K562 (cell line): ENCODE data around the gene SOX15. TPM values are rescaled to one million over a fixed set of nuclear protein-coding genes. Genes with fewer than 3 reads are reported as not detected.

Experiments used
- AFF4 ChIP-seq: sonication (generic); formaldehyde crosslinking; IDR thresholded peaks from 2 replicates; pipeline ENCODE4 v1.8.0; 2023; ENCODE audit warnings: mild to moderate bottlenecking, missing genetic modification reagents
- ARID1B ChIP-seq: fragments of 450-650 bp; IDR thresholded peaks from 2 replicates; pipeline ENCODE4 v1.6.1; 2016; ENCODE audit warnings: antibody characterized with exemption, mild to moderate bottlenecking, inconsistent platforms
- DACH1 ChIP-seq: fragments of 450-650 bp; IDR thresholded peaks from 2 replicates; pipeline ENCODE4 v1.6.1; 2018; ENCODE audit not compliant: partially characterized antibody
- E4F1 ChIP-seq: fragments of 250-450 bp; sonication (Bioruptor Pico); IDR thresholded peaks from 2 replicates; pipeline ENCODE4 v1.5.0; 2021; ENCODE audit warnings: mild to moderate bottlenecking, borderline replicate concordance
- ELF1 ChIP-seq: fragments of 200-800 bp; sonication (Bioruptor generic); IDR thresholded peaks from 2 replicates; pipeline ENCODE4 v1.6.1; 2016; ENCODE audit warnings: missing genetic modification characterization, missing compliant biosample characterization
- ELK1 ChIP-seq: sonication (generic); formaldehyde crosslinking; IDR thresholded peaks from 2 replicates; pipeline ENCODE4 v1.8.1; 2022; ENCODE audit warnings: missing genetic modification reagents
- LCOR ChIP-seq: sonication (generic); formaldehyde crosslinking; IDR thresholded peaks from 2 replicates; pipeline ENCODE4 v1.8.0; 2022; ENCODE audit warnings: mild to moderate bottlenecking, missing genetic modification reagents
- MLX ChIP-seq, 2 experiments: fragments of 450-650 bp in 1 of 2; sonication (generic) in 1 of 2; formaldehyde crosslinking; conservative IDR thresholded peaks; 2 replicates each; pipeline versions ENCODE4 v1.4.0 to v1.8.1; 2020 to 2022; ENCODE audit warnings: mild to moderate bottlenecking in 1 of 2, missing genetic modification reagents in 1 of 2
- MTF1 ChIP-seq: fragments of 250-450 bp; sonication (Bioruptor Pico); IDR thresholded peaks from 2 replicates; pipeline ENCODE4 v1.9.0; 2021; ENCODE audit warnings: moderate library complexity, mild to moderate bottlenecking, inconsistent platforms, borderline replicate concordance
- POLR2G ChIP-seq: fragments of 200-400 bp; formaldehyde crosslinking; IDR thresholded peaks from 2 replicates; pipeline ENCODE4 v1.6.1; 2017; ENCODE audit warnings: low read depth, mild to moderate bottlenecking, antibody characterized with exemption, low read length, moderate library complexity
- RBM22 ChIP-seq: fragments of 200-400 bp; formaldehyde crosslinking; IDR thresholded peaks from 2 replicates; pipeline ENCODE4 v1.6.1; 2018; ENCODE audit warnings: low read length, low read depth; ENCODE audit not compliant: poor library complexity, severe bottlenecking
- TCF7 ChIP-seq: sonication (generic); IDR thresholded peaks from 2 replicates; pipeline ENCODE4 v1.6.1; 2016; ENCODE audit warnings: antibody characterized with exemption, borderline replicate concordance
- TFAP4 ChIP-seq: sonication (generic); formaldehyde crosslinking; IDR thresholded peaks from 2 replicates; pipeline ENCODE4 v1.8.0; 2022; ENCODE audit warnings: missing genetic modification reagents, mild to moderate bottlenecking, moderate library complexity, borderline replicate concordance
- ZBED1 ChIP-seq: IDR thresholded peaks from 2 replicates; pipeline ENCODE4 v1.6.1; 2014
- ZBTB26 ChIP-seq: fragments of 450-650 bp; formaldehyde crosslinking; IDR thresholded peaks from 2 replicates; pipeline ENCODE4 v1.4.0; 2022; ENCODE audit warnings: missing genetic modification characterization
- ZC3H4 ChIP-seq: sonication (generic); formaldehyde crosslinking; IDR thresholded peaks from 2 replicates; pipeline ENCODE4 v1.9.0; 2021; ENCODE audit warnings: missing genetic modification reagents, borderline replicate concordance
- polyA plus RNA-seq, 8 experiments: library from polyadenylated mRNA; depleted of rRNA in 4 of 8; stranded (reverse) in 5 of 8; unstranded in 3 of 8; fragments of >200 nt; fragmentation: Nextera tagmentation in 2 of 8; fragmentation: Illumina TruSeq in 1 of 8; extraction: Ambion mirVana in 2 of 8; extraction: Trizol in 1 of 8; gene quantifications; 2 replicates each; pipeline versions ENCODE4 v1.2.1 to v1.2.3, GENCODE V29; 2011 to 2014; ENCODE audit warnings: inconsistent platforms in 1 of 8, missing spikeins in 1 of 8
- total RNA-seq, 7 experiments: library from RNA; depleted of rRNA in 6 of 7; stranded (reverse); fragments of >200 nt in 6 of 7; fragmentation: Illumina TruSeq in 2 of 7; extraction: Trizol in 2 of 7; gene quantifications; 2 replicates each; pipeline versions ENCODE4 v1.2.1 to v1.2.3, GENCODE V29; 2011 to 2021; ENCODE audit warnings: low replicate concordance in 1 of 7

SOX15 gene
- total and polyA plus RNA-seq, 9 of the 15 experiments (the other 6 are each of a cell fraction or from before 2014, with no cell fraction given) = 0.07 to 0.33 (median 0.19) TPM; not detected in 5

- peak; percentile 80; the same call in 1 of the 2 replicates for TF ChIP-seq AFF4 (CRISPR knock-in tag)
- peak; percentile 81 for TF ChIP-seq ELF1 (tag)
- TF ChIP-seq POLR2G = peak; percentile 96
- TF ChIP-seq RBM22 = peak; percentile 99
- no peak; the same call in none of the 2 replicates for TF ChIP-seq LCOR (CRISPR knock-in tag)
- no peak for TF ChIP-seq DACH1
- no peak for TF ChIP-seq ELK1 (CRISPR knock-in tag)
- no peak for TF ChIP-seq MTF1 (CRISPR knock-in tag)
- 0 out of 2 replicates have a peak, but pooled peaks have one; percentile 10 for TF ChIP-seq ARID1B
- 0 out of 2 replicates have a peak, but pooled peaks have one; percentile 3 for TF ChIP-seq ZBTB26
- TF ChIP-seq ZBED1 = no peak
- peak; percentile 70; the same call in 1 of the 2 replicates for TF ChIP-seq ZC3H4
- peak; percentile 50 for TF ChIP-seq TFAP4 (CRISPR knock-in tag)
- TF ChIP-seq E4F1 (CRISPR knock-in tag) = no peak
- TF ChIP-seq TCF7 = 0 out of 2 replicates have a peak, but pooled peaks have one; percentile 47
- TF ChIP-seq MLX (CRISPR knock-in tag; conservative IDR thresholded peaks at IDR 0.05) = no peak
These were observed 17.1 kb downstream of the SOX15 start (continued) for GRCh38 chr17:7572588-7573323.
